Gastroesophageal sphincter (tissue), 3 donors: ENCODE measurements around the gene DROSHA.

Source experiments
- POLR2A ChIP-seq, 2 donors: fragments of 450-650 bp; IDR thresholded peaks; one replicate each; pipeline ENCODE4 v1.6.1; 2017; ENCODE audit warnings: antibody characterized with exemption in 2 of 2, mild to moderate bottlenecking in 2 of 2, moderate library complexity in 1 of 2
- POLR2AphosphoS5 ChIP-seq: sonication (generic); formaldehyde crosslinking; IDR thresholded peaks from one replicate; pipeline ENCODE4 v1.6.1; 2017; ENCODE audit warnings: antibody characterized with exemption
- TF ChIP-seq, protein P1 (sequence below), 4 experiments: fragments of 200-600 bp in 2 of 4; fragments of 450-650 bp in 2 of 4; sonication (generic) in 1 of 4; IDR thresholded peaks; one replicate each; pipeline ENCODE4 v1.5.1; 2017 to 2019; ENCODE audit warnings: antibody characterized with exemption in 4 of 4, mild to moderate bottlenecking in 2 of 4, moderate library complexity in 2 of 4

DNA sequence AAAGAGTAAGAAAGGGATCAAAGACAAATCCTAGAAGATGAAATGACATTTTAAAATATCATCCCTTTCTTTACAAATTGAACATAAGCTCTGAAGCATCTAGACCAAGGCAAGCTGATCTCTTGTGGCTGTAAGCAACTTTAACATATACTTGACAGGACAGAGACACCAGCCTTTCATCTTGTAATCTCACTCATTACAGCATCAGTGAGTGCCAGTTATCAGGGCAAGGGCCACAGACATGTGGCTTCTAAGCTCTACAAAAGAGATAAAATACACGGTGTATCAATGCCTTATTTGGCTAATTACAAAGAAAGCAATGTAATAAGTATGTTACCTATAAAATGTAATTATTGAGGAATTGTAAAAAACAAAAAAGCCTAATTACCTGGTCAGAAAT lies 95.0 kb downstream of the DROSHA start:
- TF ChIP-seq, protein P1, sequence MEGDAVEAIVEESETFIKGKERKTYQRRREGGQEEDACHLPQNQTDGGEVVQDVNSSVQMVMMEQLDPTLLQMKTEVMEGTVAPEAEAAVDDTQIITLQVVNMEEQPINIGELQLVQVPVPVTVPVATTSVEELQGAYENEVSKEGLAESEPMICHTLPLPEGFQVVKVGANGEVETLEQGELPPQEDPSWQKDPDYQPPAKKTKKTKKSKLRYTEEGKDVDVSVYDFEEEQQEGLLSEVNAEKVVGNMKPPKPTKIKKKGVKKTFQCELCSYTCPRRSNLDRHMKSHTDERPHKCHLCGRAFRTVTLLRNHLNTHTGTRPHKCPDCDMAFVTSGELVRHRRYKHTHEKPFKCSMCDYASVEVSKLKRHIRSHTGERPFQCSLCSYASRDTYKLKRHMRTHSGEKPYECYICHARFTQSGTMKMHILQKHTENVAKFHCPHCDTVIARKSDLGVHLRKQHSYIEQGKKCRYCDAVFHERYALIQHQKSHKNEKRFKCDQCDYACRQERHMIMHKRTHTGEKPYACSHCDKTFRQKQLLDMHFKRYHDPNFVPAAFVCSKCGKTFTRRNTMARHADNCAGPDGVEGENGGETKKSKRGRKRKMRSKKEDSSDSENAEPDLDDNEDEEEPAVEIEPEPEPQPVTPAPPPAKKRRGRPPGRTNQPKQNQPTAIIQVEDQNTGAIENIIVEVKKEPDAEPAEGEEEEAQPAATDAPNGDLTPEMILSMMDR (IDR thresholded peaks at IDR 0.05), result no peak
- no peak for TF ChIP-seq POLR2AphosphoS5
- TF ChIP-seq POLR2A (IDR thresholded peaks at IDR 0.05), result no peak
